Gastrocnemius medialis (tissue), 4 donors: ENCODE data around the gene DNASE2. TPM values are rescaled to one million over a fixed set of nuclear protein-coding genes. Genes with fewer than 3 reads are reported as not detected.
"Not testable (repeated sequence)": the region's sequence is repeated elsewhere in the genome, so short reads cannot be mapped to it uniquely, and the experiment has no call there.

Source experiments
- ATAC-seq, 2 donors: fragments of 150-250 bp; one replicate each; pipeline ENCODE4 v1.9.1; 2016
- DNase-seq, 2 donors: peaks; one replicate each; pipeline ENCODE4 v3.0.0-alpha.2; 2019
- H3K27ac ChIP-seq, 4 donors: fragments of 200-600 bp; sonication (generic); 1 replicate in 1 of 4; 2 replicates in 3 of 4; pipeline ENCODE4 v1.5.1; 2016 to 2018; ENCODE audit warnings: mild to moderate bottlenecking in 2 of 4, moderate library complexity in 1 of 4
- H3K27me3 ChIP-seq, 3 donors: fragments of 200-600 bp; sonication (generic) in 2 of 3; 1 replicate in 1 of 3; 2 replicates in 2 of 3; pipeline versions ENCODE4 v1.5.1 to v1.6.0; 2016 to 2019; ENCODE audit warnings: mild to moderate bottlenecking in 1 of 3, moderate library complexity in 1 of 3
- H3K36me3 ChIP-seq, 2 donors: fragments of 200-600 bp; sonication (generic) in 1 of 2; one replicate each; pipeline ENCODE4 v1.5.1; 2017 to 2018
- H3K4me1 ChIP-seq, 2 donors: fragments of 200-600 bp; sonication (generic) in 1 of 2; one replicate each; pipeline ENCODE4 v1.5.1; 2016 to 2017; ENCODE audit warnings: mild to moderate bottlenecking in 2 of 2
- H3K4me3 ChIP-seq, 4 donors: fragments of 200-600 bp; sonication (generic) in 3 of 4; 1 replicate in 1 of 4; 2 replicates in 3 of 4; pipeline ENCODE4 v1.5.1; 2016 to 2019; ENCODE audit warnings: mild to moderate bottlenecking in 2 of 4
- H3K9me3 ChIP-seq, 3 donors: fragments of 200-600 bp; sonication (generic) in 2 of 3; 1 replicate in 1 of 3; 2 replicates in 2 of 3; pipeline ENCODE4 v1.5.1; 2016 to 2019
- CTCF ChIP-seq, 5 experiments: fragments of 450-650 bp in 3 of 5; fragments of 200-600 bp in 2 of 5; sonication (generic) in 2 of 5; IDR thresholded peaks in 4 of 5; conservative IDR thresholded peaks in 1 of 5; 1 replicate in 4 of 5; 2 replicates in 1 of 5; pipeline ENCODE4 v1.5.1; 2016 to 2019; ENCODE audit warnings: antibody characterized with exemption in 5 of 5, mild to moderate bottlenecking in 3 of 5, moderate library complexity in 3 of 5
- POLR2A ChIP-seq, 2 donors: fragments of 450-650 bp; IDR thresholded peaks; one replicate each; pipeline ENCODE4 v1.6.1; 2017; ENCODE audit warnings: antibody characterized with exemption in 2 of 2, mild to moderate bottlenecking in 2 of 2, moderate library complexity in 2 of 2
- in situ Hi-C, 4 donors: fragments of 200-750 bp; cut with MboI; loops; one replicate each; pipeline versions ENCODE4 v1.15.0 to v1.8.0; 2017; ENCODE audit warnings: low sequenced_read_pairs in 4 of 4
- intact Hi-C: fragments of 100-400 bp; cut with DNase I; formaldehyde crosslinking; loops from one replicate; pipeline ENCODE4 v1.15.1; 2023; ENCODE audit warnings: low total_unique reads
- total RNA-seq, 4 donors: library from RNA; depleted of rRNA; stranded (reverse); fragments of >200 nt; gene quantifications; one replicate each; pipeline versions ENCODE4 v1.1.0 to v1.2.3, GENCODE V29; 2016

Gene DNASE2
- total RNA-seq, 4 donors from 2014 or later = 11.9 to 44.3 (median 15.4) TPM

GRCh38 chr19:12858041-12858928 is 23.0 kb downstream of the DNASE2 start:
- TF ChIP-seq CTCF (IDR thresholded peaks at IDR 0.05 in 4 of 5, conservative IDR thresholded peaks at IDR 0.05 in 1 of 5) = no peak
- TF ChIP-seq POLR2A (IDR thresholded peaks at IDR 0.05) = no peak
- Histone ChIP-seq H3K27me3 (peaks cover 0 to 2% (median 0%) of the 10 kb centered on the region in 3 donors), H3K4me1 (no peaks in the 10 kb centered on the region), H3K4me3 (no peak overlapping the region), H3K36me3 (no peaks in the 10 kb centered on the region), H3K9me3 (no peaks in the 10 kb centered on the region), H3K27ac (no peak overlapping the region)
- intact Hi-C loops = no loop called here
- in situ Hi-C loops = no loop called here
- ATAC-seq = no peak
- DNase-seq = no peak

- ATAC-seq (no peak), DNase-seq (no peak)
- intact Hi-C loops (no loop called here), in situ Hi-C loops (no loop called here)
- no peak for TF ChIP-seq POLR2A (IDR thresholded peaks at IDR 0.05)
- TF ChIP-seq CTCF (IDR thresholded peaks at IDR 0.05 in 4 of 5, conservative IDR thresholded peaks at IDR 0.05 in 1 of 5) = no peak
- no peaks in the 10 kb centered on the region for H3K36me3 ChIP-seq
- no peaks in the 10 kb centered on the region for H3K9me3 ChIP-seq
- H3K4me1 ChIP-seq = no peaks in the 10 kb centered on the region
- H3K27me3 ChIP-seq = no peaks in the 10 kb centered on the region
- H3K27ac ChIP-seq = no peak overlapping the region
- H3K4me3 ChIP-seq = no peak overlapping the region
Measured at GRCh38 chr19:12856653-12857052, 24.6 kb downstream of the DNASE2 start.

- in situ Hi-C loops (loop anchor here (5.0 to 10.0 kb wide), 3 partner anchors 80 to 90 kb away; no protein-coding TSS in a partner anchor), intact Hi-C loops (loop anchor here (1.0 to 2.0 kb wide), 3 partner anchors 41 to 87 kb away; partner anchors contain the start of gene RNASEH2A)
- TF ChIP-seq POLR2A (IDR thresholded peaks at IDR 0.05) = no peak
- TF ChIP-seq CTCF (IDR thresholded peaks at IDR 0.05 in 4 of 5, conservative IDR thresholded peaks at IDR 0.05 in 1 of 5) = peak; percentile 95 to 99 (median 98)
- H3K4me1 ChIP-seq = peaks cover 5 to 6% of the 10 kb centered on the region in 2 donors
- peak overlapping the region in 1 of 4 donors; percentile 28 for H3K27ac ChIP-seq
- H3K9me3 ChIP-seq = no peaks in the 10 kb centered on the region
- no peaks in the 10 kb centered on the region for H3K36me3 ChIP-seq
- peak overlapping the region in 3 of 4 donors; percentile 23 to 39 (median 24) for H3K4me3 ChIP-seq
- DNase-seq (peak; percentile 57 to 78), ATAC-seq (peak; percentile 90 to 93)
- peaks cover 19 to 22% (median 19%) of the 10 kb centered on the region in 3 donors for H3K27me3 ChIP-seq
Measured at GRCh38 chr19:12847159-12848139, 33.8 kb downstream of the DNASE2 start.

- intact Hi-C loops (loop anchor here (1.0 to 2.0 kb wide), 3 partner anchors 40 to 86 kb away; partner anchors contain the start of gene RNASEH2A), in situ Hi-C loops (loop anchor here (5.0 to 10.0 kb wide), 3 partner anchors 79 to 89 kb away; no protein-coding TSS in a partner anchor)
- not testable (repeated sequence) for H3K4me3 ChIP-seq, H3K9me3 ChIP-seq, H3K4me1 ChIP-seq, H3K36me3 ChIP-seq, ATAC-seq, H3K27ac ChIP-seq, DNase-seq
- peaks cover 26 to 30% (median 27%) of the 10 kb centered on the region in 3 donors for H3K27me3 ChIP-seq
Measured at GRCh38 chr19:12846613-12847012, 34.6 kb downstream of the DNASE2 start.
